Body of pancreas (tissue), 4 donors: ENCODE data around the gene NAPG.

Source experiments
- CTCF ChIP-seq, 7 experiments: fragments of 450-650 bp in 4 of 7; fragments of 200-600 bp in 3 of 7; sonication (generic) in 3 of 7; IDR thresholded peaks; one replicate each; pipeline ENCODE4 v1.5.1; 2016 to 2019; ENCODE audit warnings: antibody characterized with exemption in 7 of 7
- POLR2A ChIP-seq, 3 donors: fragments of 450-650 bp; IDR thresholded peaks; one replicate each; pipeline ENCODE4 v1.6.1; 2016; ENCODE audit warnings: antibody characterized with exemption in 3 of 3, mild to moderate bottlenecking in 2 of 3

DNA sequence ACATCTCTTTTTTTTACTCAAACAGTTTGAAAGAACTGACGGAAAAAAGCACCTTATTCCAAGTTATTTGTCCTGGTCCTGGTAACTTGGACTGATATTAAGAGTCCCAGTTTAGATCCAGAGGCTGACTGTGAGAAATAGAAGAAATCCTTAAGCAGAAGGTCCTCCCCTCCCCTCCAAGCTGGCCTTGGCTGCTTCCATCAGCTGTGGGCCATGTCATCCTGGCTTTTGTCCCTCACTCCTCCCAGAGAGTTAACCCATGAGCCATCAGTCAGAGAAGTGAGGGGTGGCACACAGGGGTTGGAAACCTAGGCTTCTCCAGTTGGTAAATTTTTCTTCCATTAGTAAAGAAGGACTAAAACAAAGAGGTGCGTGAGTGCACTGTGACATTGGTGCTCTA, 9.7 kb upstream of the NAPG start:
- TF ChIP-seq CTCF (IDR thresholded peaks at IDR 0.05) (no peak), POLR2A (IDR thresholded peaks at IDR 0.05) (no peak)
